H1 (cell line): ENCODE results near the gene STOML2. TPM values are rescaled to one million over a fixed set of nuclear protein-coding genes. Genes with fewer than 3 reads are reported as not detected.

Source experiments
- CTCF ChIA-PET: fragments of 300-600 bp; sonication (Branson Sonifier 250); formaldehyde crosslinking; loops from one replicate; lab custom pipeline; 2021; ENCODE audit not compliant: partially characterized antibody; lab: Charles Lee
- POLR2A ChIA-PET: fragments of 300-600 bp; sonication (Branson Sonifier 250); formaldehyde crosslinking; loops from one replicate; lab custom pipeline; 2021; ENCODE audit warnings: inconsistent platforms; ENCODE audit not compliant: partially characterized antibody; lab: Charles Lee
- DNase-seq, 2 experiments: peaks; one replicate each; pipeline versions ENCODE4 v3.0.0 to v3.0.0-alpha.2; 2010 to 2022; ENCODE audit warnings: low spot score in 2 of 2, low read depth in 1 of 2, mixed read lengths in 1 of 2
- FAIRE-seq: peaks from 2 replicates; lab custom pipeline; 2011; peaks lifted over from hg19 to GRCh38; lab: Jason Lieb, UNC
- H2AFZ ChIP-seq: 2 replicates; pipeline ENCODE4 v1.8.1; 2012; ENCODE audit warnings: low read length, inconsistent platforms
- H2AK5ac ChIP-seq: 2 replicates; pipeline ENCODE4 v1.6.1; 2013; ENCODE audit warnings: low read depth, low read length
- H2BK120ac ChIP-seq: replicated peaks from 2 replicates; pipeline ENCODE3; 2013; ENCODE audit warnings: low read depth, low read length, inconsistent platforms
- H2BK12ac ChIP-seq: 2 replicates; pipeline ENCODE4 v1.6.1; 2013; ENCODE audit warnings: low read depth, low read length
- H2BK15ac ChIP-seq: 2 replicates; pipeline ENCODE4 v1.6.1; 2013; ENCODE audit warnings: low read length
- H2BK20ac ChIP-seq: 2 replicates; pipeline ENCODE4 v1.6.1; 2013; ENCODE audit warnings: low read length
- H2BK5ac ChIP-seq: 2 replicates; pipeline ENCODE4 v1.6.1; 2013; ENCODE audit warnings: low read depth, low read length
- H3K14ac ChIP-seq: 2 replicates; pipeline ENCODE4 v1.6.1; 2013; ENCODE audit warnings: inconsistent platforms; ENCODE audit not compliant: insufficient read length
- H3K18ac ChIP-seq: 2 replicates; pipeline ENCODE4 v1.6.1; 2013; ENCODE audit warnings: low read length; ENCODE audit errors: extremely low read depth
- H3K23ac ChIP-seq: 2 replicates; pipeline ENCODE4 v1.6.1; 2013; ENCODE audit warnings: inconsistent platforms; ENCODE audit not compliant: insufficient read length
- H3K23me2 ChIP-seq: 2 replicates; pipeline ENCODE4 v1.6.1; 2013; ENCODE audit warnings: low read depth, low read length
- H3K27ac ChIP-seq: 2 replicates; pipeline ENCODE4 v1.6.1; 2011; ENCODE audit warnings: low read depth, low read length, inconsistent platforms
- H3K27me3 ChIP-seq, 4 experiments: replicated peaks in 1 of 4; 1 replicate in 1 of 4; 2 replicates in 3 of 4; pipeline versions ENCODE4 v1.6.1 to v1.8.1; 2011 to 2013; ENCODE audit warnings: low read length in 3 of 4, mild to moderate bottlenecking in 3 of 4, inconsistent platforms in 2 of 4, mixed read lengths in 2 of 4, moderate library complexity in 1 of 4; ENCODE audit not compliant: control insufficient read depth in 3 of 4, insufficient read depth in 3 of 4; ENCODE audit errors: extremely low read depth in 1 of 4
- H3K36me3 ChIP-seq, 4 experiments: 2 replicates each; pipeline versions ENCODE4 v1.6.1 to v1.8.1; 2011 to 2013; ENCODE audit warnings: mild to moderate bottlenecking in 4 of 4, low read length in 3 of 4, moderate library complexity in 2 of 4, control low read depth in 1 of 4, inconsistent platforms in 1 of 4; ENCODE audit not compliant: insufficient read depth in 4 of 4, control insufficient read depth in 2 of 4
- H3K4ac ChIP-seq: replicated peaks from 2 replicates; pipeline ENCODE3; 2013; ENCODE audit warnings: low read length, low read depth, mixed read lengths, inconsistent platforms; ENCODE audit not compliant: insufficient read length
- H3K4me1 ChIP-seq, 4 experiments: replicated peaks in 1 of 4; 1 replicate in 1 of 4; 2 replicates in 3 of 4; pipeline versions ENCODE4 v1.6.1 to v1.8.1; 2011 to 2013; ENCODE audit warnings: low read length in 3 of 4, inconsistent platforms in 2 of 4, mixed read lengths in 1 of 4; ENCODE audit not compliant: insufficient read depth in 4 of 4, control insufficient read depth in 3 of 4
- H3K4me2 ChIP-seq, 2 experiments: 2 replicates each; pipeline versions ENCODE4 v1.6.1 to v1.8.1; 2011 to 2013; ENCODE audit warnings: low read depth in 2 of 2, low read length in 2 of 2, control low read depth in 1 of 2, inconsistent platforms in 1 of 2, mild to moderate bottlenecking in 1 of 2; ENCODE audit not compliant: insufficient read depth in 1 of 2
- H3K4me3 ChIP-seq, 4 experiments: fragments of 200-600, 300-600 bp in 1 of 4; sonication (generic), shearing (Covaris generic), sonication (Bioruptor Twin) in 1 of 4; 2 replicates each; pipeline versions ENCODE4 v1.5.1 to v1.8.1; 2011 to 2016; ENCODE audit warnings: low read length in 4 of 4, low read depth in 3 of 4, control low read depth in 2 of 4, inconsistent platforms in 2 of 4, mild to moderate bottlenecking in 2 of 4, mixed read lengths in 1 of 4, moderate library complexity in 1 of 4; ENCODE audit not compliant: insufficient read depth in 2 of 4; ENCODE audit errors: extremely low read depth in 1 of 4
- H3K56ac ChIP-seq: replicated peaks from 2 replicates; pipeline ENCODE3; 2013; ENCODE audit warnings: low read depth, mild to moderate bottlenecking, mixed read lengths, low read length, inconsistent platforms; ENCODE audit not compliant: insufficient read length
- H3K79me1 ChIP-seq: 2 replicates; pipeline ENCODE4 v1.6.1; 2013; ENCODE audit warnings: low read depth, low read length, control low read depth
- H3K79me2 ChIP-seq, 2 experiments: 2 replicates each; pipeline versions ENCODE4 v1.6.1 to v1.8.1; 2012 to 2013; ENCODE audit warnings: low read length in 2 of 2, mild to moderate bottlenecking in 2 of 2, inconsistent platforms in 1 of 2; ENCODE audit not compliant: insufficient read depth in 2 of 2, control insufficient read depth in 1 of 2
- H3K9ac ChIP-seq, 4 experiments: replicated peaks in 1 of 4; 1 replicate in 1 of 4; 2 replicates in 3 of 4; pipeline versions ENCODE4 v1.6.1 to v1.8.1; 2011 to 2013; ENCODE audit warnings: low read depth in 3 of 4, low read length in 3 of 4, control low read depth in 2 of 4, mild to moderate bottlenecking in 2 of 4, moderate library complexity in 2 of 4, inconsistent platforms in 1 of 4; ENCODE audit errors: extremely low read depth in 1 of 4
- H3K9me3 ChIP-seq, 2 experiments: 2 replicates each; pipeline versions ENCODE4 v1.6.1 to v1.8.1; 2012 to 2013; ENCODE audit warnings: mild to moderate bottlenecking in 2 of 2, moderate library complexity in 2 of 2, control low read depth in 1 of 2, inconsistent platforms in 1 of 2, low read depth in 1 of 2, low read length in 1 of 2, mixed read lengths in 1 of 2; ENCODE audit not compliant: insufficient read depth in 2 of 2
- H4K20me1 ChIP-seq, 2 experiments: replicated peaks in 1 of 2; 2 replicates each; pipeline versions ENCODE3 to v1.8.1; 2011 to 2013; ENCODE audit warnings: inconsistent platforms in 2 of 2, low read length in 2 of 2, mild to moderate bottlenecking in 1 of 2; ENCODE audit not compliant: insufficient read depth in 2 of 2, control insufficient read depth in 1 of 2
- H4K5ac ChIP-seq: 2 replicates; pipeline ENCODE4 v1.6.1; 2013; ENCODE audit warnings: low read length, low read depth, mixed read lengths, inconsistent platforms; ENCODE audit not compliant: insufficient read length
- H4K8ac ChIP-seq: 2 replicates; pipeline ENCODE4 v1.8.0; 2013; ENCODE audit warnings: mild to moderate bottlenecking, moderate library complexity, low read length, inconsistent platforms; ENCODE audit not compliant: insufficient read depth; ENCODE audit errors: extremely low read depth
- H4K91ac ChIP-seq: replicated peaks from 2 replicates; pipeline ENCODE3; 2013; ENCODE audit warnings: low read length, mixed read lengths, inconsistent platforms; ENCODE audit not compliant: insufficient read length
- E2F6 ChIP-seq: IDR thresholded peaks from 2 replicates; pipeline ENCODE4 v1.6.1; 2012; ENCODE audit warnings: inconsistent platforms
- SAP30 ChIP-seq: fragments of 300-600 bp; sonication (generic); IDR thresholded peaks from 2 replicates; pipeline ENCODE4 v1.7.1; 2012; ENCODE audit warnings: low read length, moderate library complexity, mild to moderate bottlenecking, inconsistent platforms; ENCODE audit not compliant: insufficient read depth, insufficient replicate concordance
- SIN3A ChIP-seq, 2 experiments: IDR thresholded peaks in 1 of 2; conservative IDR thresholded peaks in 1 of 2; 2 replicates each; pipeline ENCODE4 v1.6.1; 2011 to 2012; ENCODE audit warnings: low read length in 2 of 2, improper control_type of control experiment in 1 of 2, low read depth in 1 of 2, mild to moderate bottlenecking in 1 of 2
- WGBS, 2 experiments: shearing (Covaris generic) in 1 of 2; methylation state at CpG; one replicate each; pipeline versions ENCODE4 v1.1.6 to v1.1.7; 2013 to 2015; ENCODE audit warnings: low lambda C conversion rate in 2 of 2, mixed read lengths in 2 of 2, inconsistent platforms in 1 of 2, low coverage in 1 of 2, missing lambda C conversion rate in 1 of 2; ENCODE audit not compliant: insufficient replicate concordance in 2 of 2, insufficient coverage in 1 of 2, insufficient read length in 1 of 2; ENCODE audit errors: extremely low coverage in 1 of 2, missing lambda C conversion rate in 1 of 2; 5-methylcytosine and 5-hydroxymethylcytosine counted together
- polyA plus RNA-seq, 7 experiments: library from polyadenylated mRNA; depleted of rRNA in 3 of 7; stranded (reverse) in 5 of 7; unstranded in 2 of 7; fragments of >200 nt in 5 of 7; fragments of 200-250 nt in 2 of 7; gene quantifications; 1 replicate in 5 of 7; 2 replicates in 1 of 7; 4 replicates in 1 of 7; pipeline versions ENCODE4 v1.2.1 to v1.2.3, GENCODE V29; 2011 to 2013; ENCODE audit warnings: missing spikeins in 2 of 7, mixed read lengths in 2 of 7
- total RNA-seq: library from RNA; stranded (reverse); fragmentation: NEBNext Ultra II Directional; extraction: Animal tissue kit (Norgen Biotek cat#: 25700); gene quantifications from 2 replicates; pipeline ENCODE4 v1.2.1, GENCODE V29; 2021

Gene STOML2
- total and polyA plus RNA-seq, 2 of the 8 experiments (the other 6 are each of a cell fraction or from before 2014, with no cell fraction given) = 203 to 256 TPM

GRCh38 chr9:35079041-35079425 is 23.9 kb downstream of the STOML2 start:
- Histone ChIP-seq H2AK5ac (0 out of 2 replicates have a peak overlapping the region, but pooled peaks have one; percentile 48), H3K23me2 (peaks cover 13% of the 10 kb centered on the region), H2BK20ac (no peak overlapping the region), H2BK15ac (no peak overlapping the region), H3K9ac (peak overlapping the region; percentile 89 to 92 (median 90)), H3K79me2 (peaks cover 8 to 25% of the 10 kb centered on the region in 2 experiments), H3K56ac (no peak overlapping the region), H3K79me1 (peaks cover 8% of the 10 kb centered on the region), H3K27me3 (no peaks in the 10 kb centered on the region), H3K14ac (no peak overlapping the region), H3K27ac (peak overlapping the region; percentile 93), H2AFZ (no peak overlapping the region), H4K5ac (no peak overlapping the region), H4K20me1 (no peaks in the 10 kb centered on the region), H2BK120ac (no peak overlapping the region), H3K36me3 (peaks cover 19 to 34% (median 30%) of the 10 kb centered on the region in 4 experiments), H3K4me3 (peak overlapping the region; percentile 72 to 92 (median 87)), H2BK5ac (peak overlapping the region; percentile 97), H4K91ac (peak overlapping the region; percentile 54), H3K23ac (no peak overlapping the region)
- POLR2A ChIA-PET = interaction anchor here (1.0 to 17.6 kb wide), 16 partner anchors 9 to 612 kb away, joined by 3 to 440 read pairs (median 4); partner anchors contain the start of genes PIGO, STOML2 and VCP
- CTCF ChIA-PET = interaction anchor here (0.6 to 6.7 kb wide), 7 partner anchors 8 to 335 kb away, joined by 3 to 46 read pairs (median 5); partner anchors contain the start of gene PIGO
- FAIRE-seq = no peak
- DNase-seq = no peak
- 11% methylated on average over 10 of the region's 10 CpGs; no CpG with 5 or more reads in 1 of the 2 experiments for WGBS, 2 experiments
- TF ChIP-seq SIN3A (conservative IDR thresholded peaks at IDR 0.05 in 1 of 2, IDR thresholded peaks at IDR 0.05 in 1 of 2; ENCODE audit: low read depth in 1 of 2, low read length in 2 of 2) = 0 out of 4 replicates have a peak, but pooled peaks of 1 of the 2 experiments have one; percentile 19
- peak; percentile 64 for TF ChIP-seq SAP30
- no peak for TF ChIP-seq E2F6
- TF ChIP-seq, all 59 proteins: peak for 2
- Histone ChIP-seq H3K4me1 (peaks cover 0 to 13% (median 4%) of the 10 kb centered on the region in 4 experiments; a peak in 4 of 7 replicates), H4K8ac (peak overlapping the region; percentile 99), H3K9me3 (no peaks in the 10 kb centered on the region), H3K18ac (peak overlapping the region; percentile 60; the same call in 1 of the 2 replicates), H3K4me2 (peak overlapping the region; percentile 83 to 99), H3K4ac (peak overlapping the region; percentile 6), H2BK12ac (no peak overlapping the region)
